NB4 (cell line): ENCODE results near the gene TCF4.

Source experiments
- MYC ChIP-seq: IDR thresholded peaks from 2 replicates; pipeline ENCODE4 v1.6.1; 2011; ENCODE audit warnings: low read depth, low read length
- POLR2A ChIP-seq: IDR thresholded peaks from 2 replicates; pipeline ENCODE4 v1.6.1; 2011; ENCODE audit warnings: mild to moderate bottlenecking; ENCODE audit not compliant: insufficient read length; ENCODE audit errors: extremely low read depth
- TF ChIP-seq, protein P1 (sequence below): IDR thresholded peaks from one replicate; pipeline ENCODE4 v1.5.1; 2012; ENCODE audit warnings: low read depth, low read length

DNA sequence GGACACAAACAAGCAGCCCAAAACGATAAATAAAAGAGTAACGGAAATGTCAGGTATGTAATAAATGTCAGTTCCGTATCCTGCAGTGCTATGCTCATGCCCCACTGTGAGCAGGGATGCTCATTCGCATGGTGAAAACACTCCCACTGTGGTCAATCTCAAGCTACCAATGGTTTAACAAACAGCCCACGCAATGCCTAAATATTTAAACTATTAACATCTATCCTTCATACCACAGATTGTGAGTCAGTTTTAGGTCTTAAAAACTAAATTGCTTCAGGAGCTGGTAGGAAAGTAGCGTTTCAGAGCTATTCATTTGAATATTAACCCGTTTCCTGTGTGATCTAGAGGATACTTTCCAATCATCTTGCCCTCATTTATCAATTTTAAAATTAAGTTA, 207.4 kb downstream of the TCF4 start:
- TF ChIP-seq, protein P1, sequence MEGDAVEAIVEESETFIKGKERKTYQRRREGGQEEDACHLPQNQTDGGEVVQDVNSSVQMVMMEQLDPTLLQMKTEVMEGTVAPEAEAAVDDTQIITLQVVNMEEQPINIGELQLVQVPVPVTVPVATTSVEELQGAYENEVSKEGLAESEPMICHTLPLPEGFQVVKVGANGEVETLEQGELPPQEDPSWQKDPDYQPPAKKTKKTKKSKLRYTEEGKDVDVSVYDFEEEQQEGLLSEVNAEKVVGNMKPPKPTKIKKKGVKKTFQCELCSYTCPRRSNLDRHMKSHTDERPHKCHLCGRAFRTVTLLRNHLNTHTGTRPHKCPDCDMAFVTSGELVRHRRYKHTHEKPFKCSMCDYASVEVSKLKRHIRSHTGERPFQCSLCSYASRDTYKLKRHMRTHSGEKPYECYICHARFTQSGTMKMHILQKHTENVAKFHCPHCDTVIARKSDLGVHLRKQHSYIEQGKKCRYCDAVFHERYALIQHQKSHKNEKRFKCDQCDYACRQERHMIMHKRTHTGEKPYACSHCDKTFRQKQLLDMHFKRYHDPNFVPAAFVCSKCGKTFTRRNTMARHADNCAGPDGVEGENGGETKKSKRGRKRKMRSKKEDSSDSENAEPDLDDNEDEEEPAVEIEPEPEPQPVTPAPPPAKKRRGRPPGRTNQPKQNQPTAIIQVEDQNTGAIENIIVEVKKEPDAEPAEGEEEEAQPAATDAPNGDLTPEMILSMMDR, result no peak
- no peak for TF ChIP-seq POLR2A
- no peak for TF ChIP-seq MYC
